HepG2 (cell line): Measurements from ENCODE around the gene KIF9. TPM values are rescaled to one million over a fixed set of nuclear protein-coding genes. Genes with fewer than 3 reads are reported as not detected.
A peak's percentile ranks its signal among the peaks of the same experiment; 100 is the strongest.

Source experiments
- CBX1 ChIP-seq: IDR thresholded peaks from one replicate; pipeline ENCODE4 v1.6.1; 2016; ENCODE audit warnings: antibody characterized with exemption, low read depth
- SMAD3 ChIP-seq: sonication (generic); formaldehyde crosslinking; IDR thresholded peaks from 2 replicates; pipeline ENCODE4 v1.4.0; 2020; ENCODE audit warnings: missing genetic modification reagents
- SYNCRIP ChIP-seq: fragments of 200-400 bp; formaldehyde crosslinking; IDR thresholded peaks from 2 replicates; pipeline ENCODE4 v1.6.1; 2018; ENCODE audit warnings: mild to moderate bottlenecking, low read depth, low read length; ENCODE audit not compliant: insufficient read depth
- TARDBP ChIP-seq: sonication (generic); formaldehyde crosslinking; IDR thresholded peaks from 2 replicates; pipeline ENCODE4 v1.8.0; 2022; ENCODE audit warnings: mild to moderate bottlenecking, missing genetic modification reagents
- WIZ ChIP-seq: sonication (generic); formaldehyde crosslinking; IDR thresholded peaks from 2 replicates; pipeline ENCODE4 v1.5.1; 2020; ENCODE audit warnings: mild to moderate bottlenecking, missing genetic modification reagents
- ZC3H13 ChIP-seq: sonication (generic); formaldehyde crosslinking; IDR thresholded peaks from 2 replicates; pipeline ENCODE4 v1.8.1; 2023; ENCODE audit warnings: mild to moderate bottlenecking, missing genetic modification reagents, moderate library complexity
- ZNF331 ChIP-seq: sonication (generic); formaldehyde crosslinking; IDR thresholded peaks from 2 replicates; pipeline ENCODE4 v1.4.0; 2020; ENCODE audit warnings: missing genetic modification reagents
- ZNF891 ChIP-seq: sonication (generic); formaldehyde crosslinking; IDR thresholded peaks from 2 replicates; pipeline ENCODE4 v1.5.0; 2020; ENCODE audit warnings: mild to moderate bottlenecking, missing genetic modification reagents
- polyA plus RNA-seq, 8 experiments: library from polyadenylated mRNA; depleted of rRNA in 3 of 8; stranded (reverse) in 7 of 8; unstranded in 1 of 8; fragments of >200 nt; fragmentation: Illumina TruSeq in 4 of 8; extraction: Trizol in 4 of 8; gene quantifications; 2 replicates each; pipeline versions ENCODE4 v1.2.1 to v1.2.3, GENCODE V29; 2011 to 2016; ENCODE audit warnings: low read depth in 4 of 8, missing spikeins in 1 of 8, mixed read lengths in 1 of 8; ENCODE audit not compliant: insufficient read depth in 1 of 8
- total RNA-seq, 5 experiments: library from RNA; depleted of rRNA; stranded (reverse); fragments of >200 nt; fragmentation: Illumina TruSeq; extraction: Trizol; gene quantifications; 2 replicates each; pipeline ENCODE4 v1.2.3, GENCODE V29; 2016; ENCODE audit warnings: low read depth in 1 of 5
- TF ChIP-seq, protein P1 (sequence below): sonication (generic); formaldehyde crosslinking; IDR thresholded peaks from 2 replicates; pipeline ENCODE4 v1.9.0; 2021; ENCODE audit warnings: missing genetic modification reagents, borderline replicate concordance
- TF ChIP-seq, protein P2 (sequence below): IDR thresholded peaks from 2 replicates; pipeline ENCODE4 v1.6.1; 2016; ENCODE audit warnings: control low read depth
- TF ChIP-seq, protein P3 (sequence below): sonication (generic); formaldehyde crosslinking; IDR thresholded peaks from 2 replicates; pipeline ENCODE4 v1.4.0; 2020; ENCODE audit warnings: missing genetic modification reagents, borderline replicate concordance
- TF ChIP-seq, protein P4 (sequence below): sonication (generic); formaldehyde crosslinking; conservative IDR thresholded peaks from 2 replicates; pipeline ENCODE4 v1.4.0; 2020; ENCODE audit warnings: missing genetic modification reagents
- TF ChIP-seq, protein P5 (sequence below): sonication (generic); formaldehyde crosslinking; IDR thresholded peaks from 2 replicates; pipeline ENCODE4 v1.4.0; 2020; ENCODE audit warnings: missing genetic modification reagents, mild to moderate bottlenecking, borderline replicate concordance
- TF ChIP-seq, protein P6 (sequence below): sonication (generic); formaldehyde crosslinking; IDR thresholded peaks from 2 replicates; pipeline ENCODE4 v1.5.0; 2020; ENCODE audit warnings: mild to moderate bottlenecking, missing genetic modification reagents, borderline replicate concordance

KIF9 gene
- total and polyA plus RNA-seq, 2 of the 13 experiments (the other 11 are each of a cell fraction or from before 2014, with no cell fraction given): 5.1 to 16.9 TPM

DNA sequence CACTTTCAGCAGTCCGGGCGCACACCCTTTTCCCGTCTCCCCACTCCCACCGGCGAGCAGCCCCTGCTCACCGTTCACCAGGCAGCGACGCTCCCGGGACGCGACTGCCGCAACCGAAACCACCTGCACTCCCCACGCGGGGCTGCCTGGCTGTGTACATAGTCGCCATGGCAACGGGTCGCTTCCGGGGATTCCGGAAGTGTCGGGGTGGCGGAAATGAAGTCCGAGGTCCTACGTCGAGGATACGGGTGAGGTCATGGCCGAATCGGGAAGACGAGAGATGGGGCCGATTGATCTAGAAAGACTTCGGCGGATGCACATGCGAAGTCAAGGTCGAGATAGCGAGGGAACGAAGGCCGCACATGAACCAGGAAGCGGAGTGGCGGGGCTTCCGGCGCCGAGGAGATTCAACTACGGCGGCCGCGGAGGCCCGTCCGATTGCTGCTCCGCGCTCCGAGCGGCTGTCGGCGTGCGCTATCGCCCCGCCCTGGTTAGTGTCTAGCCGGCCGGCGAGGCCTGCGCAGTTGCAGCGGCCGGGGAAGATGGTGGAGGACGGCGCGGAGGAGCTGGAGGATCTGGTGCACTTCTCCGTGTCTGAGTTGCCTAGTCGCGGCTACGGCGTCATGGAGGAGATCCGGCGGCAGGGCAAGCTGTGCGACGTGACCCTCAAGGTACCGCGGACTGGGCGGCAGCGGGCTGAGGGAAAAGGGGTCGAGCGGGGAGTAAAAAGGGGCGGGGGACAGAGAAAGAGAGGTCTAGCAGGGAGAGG lies at the start of gene KIF9, which contains the start of gene KLHL18 (continued):
- TF ChIP-seq, protein P1, sequence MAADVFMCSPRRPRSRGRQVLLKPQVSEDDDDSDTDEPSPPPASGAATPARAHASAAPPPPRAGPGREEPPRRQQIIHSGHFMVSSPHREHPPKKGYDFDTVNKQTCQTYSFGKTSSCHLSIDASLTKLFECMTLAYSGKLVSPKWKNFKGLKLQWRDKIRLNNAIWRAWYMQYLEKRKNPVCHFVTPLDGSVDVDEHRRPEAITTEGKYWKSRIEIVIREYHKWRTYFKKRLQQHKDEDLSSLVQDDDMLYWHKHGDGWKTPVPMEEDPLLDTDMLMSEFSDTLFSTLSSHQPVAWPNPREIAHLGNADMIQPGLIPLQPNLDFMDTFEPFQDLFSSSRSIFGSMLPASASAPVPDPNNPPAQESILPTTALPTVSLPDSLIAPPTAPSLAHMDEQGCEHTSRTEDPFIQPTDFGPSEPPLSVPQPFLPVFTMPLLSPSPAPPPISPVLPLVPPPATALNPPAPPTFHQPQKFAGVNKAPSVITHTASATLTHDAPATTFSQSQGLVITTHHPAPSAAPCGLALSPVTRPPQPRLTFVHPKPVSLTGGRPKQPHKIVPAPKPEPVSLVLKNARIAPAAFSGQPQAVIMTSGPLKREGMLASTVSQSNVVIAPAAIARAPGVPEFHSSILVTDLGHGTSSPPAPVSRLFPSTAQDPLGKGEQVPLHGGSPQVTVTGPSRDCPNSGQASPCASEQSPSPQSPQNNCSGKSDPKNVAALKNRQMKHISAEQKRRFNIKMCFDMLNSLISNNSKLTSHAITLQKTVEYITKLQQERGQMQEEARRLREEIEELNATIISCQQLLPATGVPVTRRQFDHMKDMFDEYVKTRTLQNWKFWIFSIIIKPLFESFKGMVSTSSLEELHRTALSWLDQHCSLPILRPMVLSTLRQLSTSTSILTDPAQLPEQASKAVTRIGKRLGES (CRISPR knock-in tag): no peak
- TF ChIP-seq, protein P2, sequence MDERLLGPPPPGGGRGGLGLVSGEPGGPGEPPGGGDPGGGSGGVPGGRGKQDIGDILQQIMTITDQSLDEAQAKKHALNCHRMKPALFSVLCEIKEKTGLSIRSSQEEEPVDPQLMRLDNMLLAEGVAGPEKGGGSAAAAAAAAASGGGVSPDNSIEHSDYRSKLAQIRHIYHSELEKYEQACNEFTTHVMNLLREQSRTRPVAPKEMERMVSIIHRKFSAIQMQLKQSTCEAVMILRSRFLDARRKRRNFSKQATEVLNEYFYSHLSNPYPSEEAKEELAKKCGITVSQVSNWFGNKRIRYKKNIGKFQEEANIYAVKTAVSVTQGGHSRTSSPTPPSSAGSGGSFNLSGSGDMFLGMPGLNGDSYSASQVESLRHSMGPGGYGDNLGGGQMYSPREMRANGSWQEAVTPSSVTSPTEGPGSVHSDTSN: no peak
- TF ChIP-seq, protein P3, sequence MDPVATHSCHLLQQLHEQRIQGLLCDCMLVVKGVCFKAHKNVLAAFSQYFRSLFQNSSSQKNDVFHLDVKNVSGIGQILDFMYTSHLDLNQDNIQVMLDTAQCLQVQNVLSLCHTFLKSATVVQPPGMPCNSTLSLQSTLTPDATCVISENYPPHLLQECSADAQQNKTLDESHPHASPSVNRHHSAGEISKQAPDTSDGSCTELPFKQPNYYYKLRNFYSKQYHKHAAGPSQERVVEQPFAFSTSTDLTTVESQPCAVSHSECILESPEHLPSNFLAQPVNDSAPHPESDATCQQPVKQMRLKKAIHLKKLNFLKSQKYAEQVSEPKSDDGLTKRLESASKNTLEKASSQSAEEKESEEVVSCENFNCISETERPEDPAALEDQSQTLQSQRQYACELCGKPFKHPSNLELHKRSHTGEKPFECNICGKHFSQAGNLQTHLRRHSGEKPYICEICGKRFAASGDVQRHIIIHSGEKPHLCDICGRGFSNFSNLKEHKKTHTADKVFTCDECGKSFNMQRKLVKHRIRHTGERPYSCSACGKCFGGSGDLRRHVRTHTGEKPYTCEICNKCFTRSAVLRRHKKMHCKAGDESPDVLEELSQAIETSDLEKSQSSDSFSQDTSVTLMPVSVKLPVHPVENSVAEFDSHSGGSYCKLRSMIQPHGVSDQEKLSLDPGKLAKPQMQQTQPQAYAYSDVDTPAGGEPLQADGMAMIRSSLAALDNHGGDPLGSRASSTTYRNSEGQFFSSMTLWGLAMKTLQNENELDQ (CRISPR knock-in tag): peak; percentile 9; the same call in 1 of the 2 replicates
- TF ChIP-seq, protein P4, sequence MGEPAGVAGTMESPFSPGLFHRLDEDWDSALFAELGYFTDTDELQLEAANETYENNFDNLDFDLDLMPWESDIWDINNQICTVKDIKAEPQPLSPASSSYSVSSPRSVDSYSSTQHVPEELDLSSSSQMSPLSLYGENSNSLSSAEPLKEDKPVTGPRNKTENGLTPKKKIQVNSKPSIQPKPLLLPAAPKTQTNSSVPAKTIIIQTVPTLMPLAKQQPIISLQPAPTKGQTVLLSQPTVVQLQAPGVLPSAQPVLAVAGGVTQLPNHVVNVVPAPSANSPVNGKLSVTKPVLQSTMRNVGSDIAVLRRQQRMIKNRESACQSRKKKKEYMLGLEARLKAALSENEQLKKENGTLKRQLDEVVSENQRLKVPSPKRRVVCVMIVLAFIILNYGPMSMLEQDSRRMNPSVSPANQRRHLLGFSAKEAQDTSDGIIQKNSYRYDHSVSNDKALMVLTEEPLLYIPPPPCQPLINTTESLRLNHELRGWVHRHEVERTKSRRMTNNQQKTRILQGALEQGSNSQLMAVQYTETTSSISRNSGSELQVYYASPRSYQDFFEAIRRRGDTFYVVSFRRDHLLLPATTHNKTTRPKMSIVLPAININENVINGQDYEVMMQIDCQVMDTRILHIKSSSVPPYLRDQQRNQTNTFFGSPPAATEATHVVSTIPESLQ (CRISPR knock-in tag): no peak
- peak; percentile 85 for TF ChIP-seq ZNF331 (CRISPR knock-in tag)
- TF ChIP-seq, protein P5, sequence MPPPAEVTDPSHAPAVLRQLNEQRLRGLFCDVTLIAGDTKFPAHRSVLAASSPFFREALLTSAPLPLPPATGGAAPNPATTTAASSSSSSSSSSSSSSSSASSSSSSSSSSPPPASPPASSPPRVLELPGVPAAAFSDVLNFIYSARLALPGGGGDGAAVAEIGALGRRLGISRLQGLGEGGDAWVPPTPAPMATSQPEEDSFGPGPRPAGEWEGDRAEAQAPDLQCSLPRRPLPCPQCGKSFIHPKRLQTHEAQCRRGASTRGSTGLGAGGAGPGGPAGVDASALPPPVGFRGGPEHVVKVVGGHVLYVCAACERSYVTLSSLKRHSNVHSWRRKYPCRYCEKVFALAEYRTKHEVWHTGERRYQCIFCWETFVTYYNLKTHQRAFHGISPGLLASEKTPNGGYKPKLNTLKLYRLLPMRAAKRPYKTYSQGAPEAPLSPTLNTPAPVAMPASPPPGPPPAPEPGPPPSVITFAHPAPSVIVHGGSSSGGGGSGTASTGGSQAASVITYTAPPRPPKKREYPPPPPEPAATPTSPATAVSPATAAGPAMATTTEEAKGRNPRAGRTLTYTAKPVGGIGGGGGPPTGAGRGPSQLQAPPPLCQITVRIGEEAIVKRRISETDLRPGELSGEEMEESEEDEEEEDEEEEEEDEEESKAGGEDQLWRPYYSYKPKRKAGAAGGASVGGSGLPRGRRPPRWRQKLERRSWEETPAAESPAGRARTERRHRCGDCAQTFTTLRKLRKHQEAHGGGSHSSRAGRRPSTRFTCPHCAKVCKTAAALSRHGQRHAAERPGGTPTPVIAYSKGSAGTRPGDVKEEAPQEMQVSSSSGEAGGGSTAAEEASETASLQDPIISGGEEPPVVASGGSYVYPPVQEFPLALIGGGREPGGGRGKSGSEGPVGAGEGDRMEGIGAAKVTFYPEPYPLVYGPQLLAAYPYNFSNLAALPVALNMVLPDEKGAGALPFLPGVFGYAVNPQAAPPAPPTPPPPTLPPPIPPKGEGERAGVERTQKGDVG (CRISPR knock-in tag): peak; percentile 48; the same call in 1 of the 2 replicates
- peak; percentile 91 for TF ChIP-seq SMAD3 (CRISPR knock-in tag)
- peak; percentile 89 for TF ChIP-seq ZC3H13
- TF ChIP-seq CBX1: no peak
- TF ChIP-seq SYNCRIP: no peak
- peak; percentile 19; the same call in 1 of the 2 replicates for TF ChIP-seq ZNF891
- TF ChIP-seq, protein P6, sequence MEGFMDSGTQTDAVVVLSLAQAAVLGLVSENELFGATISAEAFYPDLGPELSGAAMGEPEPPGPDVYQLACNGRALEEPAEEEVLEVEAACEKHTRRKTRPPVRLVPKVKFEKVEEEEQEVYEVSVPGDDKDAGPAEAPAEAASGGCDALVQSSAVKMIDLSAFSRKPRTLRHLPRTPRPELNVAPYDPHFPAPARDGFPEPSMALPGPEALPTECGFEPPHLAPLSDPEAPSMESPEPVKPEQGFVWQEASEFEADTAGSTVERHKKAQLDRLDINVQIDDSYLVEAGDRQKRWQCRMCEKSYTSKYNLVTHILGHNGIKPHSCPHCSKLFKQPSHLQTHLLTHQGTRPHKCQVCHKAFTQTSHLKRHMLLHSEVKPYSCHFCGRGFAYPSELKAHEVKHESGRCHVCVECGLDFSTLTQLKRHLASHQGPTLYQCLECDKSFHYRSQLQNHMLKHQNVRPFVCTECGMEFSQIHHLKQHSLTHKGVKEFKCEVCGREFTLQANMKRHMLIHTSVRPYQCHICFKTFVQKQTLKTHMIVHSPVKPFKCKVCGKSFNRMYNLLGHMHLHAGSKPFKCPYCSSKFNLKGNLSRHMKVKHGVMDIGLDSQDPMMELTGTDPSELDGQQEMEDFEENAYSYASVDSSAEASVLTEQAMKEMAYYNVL (CRISPR knock-in tag): no peak; the same call in 1 of the 2 replicates
- no peak for TF ChIP-seq WIZ
- TF ChIP-seq TARDBP (CRISPR knock-in tag): peak; percentile 90
